ENCODE measurements around the gene OASL.

The OASL gene

GRCh38 chr12:120989687-120990086 is 49.4 kb downstream of the OASL start:
- DNase-seq, result no peak

GRCh38 chr12:120988658-120989057 is 50.4 kb downstream of the OASL start:
- no peak for DNase-seq

GRCh38 chr12:120988234-120988633 is 50.8 kb downstream of the OASL start:
- no peak for DNase-seq

- no peak for DNase-seq
Observed at GRCh38 chr12:120984351-120984898, 54.6 kb downstream of the OASL start.

- no peak for DNase-seq
Observed at GRCh38 chr12:120983759-120984158, 55.3 kb downstream of the OASL start.

GRCh38 chr12:120982659-120983058 is 56.4 kb downstream of the OASL start:
- no peak for DNase-seq

GRCh38 chr12:120981407-120981941 is 57.6 kb downstream of the OASL start:
- DNase-seq, result no peak

- no peak for DNase-seq
Observed at GRCh38 chr12:120980800-120981368, 58.2 kb downstream of the OASL start.

GRCh38 chr12:120979862-120980696 is 59.0 kb downstream of the OASL start:
- DNase-seq, result no peak

- no peak for DNase-seq
Observed at GRCh38 chr12:120979220-120979861, 59.7 kb downstream of the OASL start.

GRCh38 chr12:120978296-120979219 is 60.5 kb downstream of the OASL start, which contains the start of gene HNF1A:
Gene HNF1A (plus strand): TSS chr12:120978543. CDS start chr12:120978769, 226 bp downstream.
- DNase-seq, result no peak

- DNase-seq, result no peak
Observed at GRCh38 chr12:120977531-120978295, 61.3 kb downstream of the OASL start.

GRCh38 chr12:120972870-120973543 is 66.0 kb downstream of the OASL start:
- DNase-seq, result no peak

GRCh38 chr12:120971299-120972180 is 67.5 kb downstream of the OASL start:
- DNase-seq, result peak; percentile 14

GRCh38 chr12:120970310-120970709 is 68.7 kb downstream of the OASL start:
- no peak for DNase-seq

Data from NCI-H2171 (cell line).